Superior temporal gyrus (tissue), 1 donor: Measurements from ENCODE around the gene SCUBE1.

Source experiments
- DNase-seq: peaks from one replicate; pipeline ENCODE4 v3.0.0-alpha.2; 2016; ENCODE audit errors: extremely low spot score

Gene SCUBE1

GRCh38 chr22:43201486-43202219 is 141.5 kb downstream of the SCUBE1 start:
- no peak for DNase-seq

GRCh38 chr22:43200555-43200954 is 142.6 kb downstream of the SCUBE1 start:
- DNase-seq: no peak

GRCh38 chr22:43200031-43200430 is 143.1 kb downstream of the SCUBE1 start:
- DNase-seq: no peak

- DNase-seq: no peak
Measured at GRCh38 chr22:43199541-43199940, 143.6 kb downstream of the SCUBE1 start.

GRCh38 chr22:43198936-43199335 is 144.2 kb downstream of the SCUBE1 start:
- DNase-seq: no peak

- DNase-seq: no peak
Measured at GRCh38 chr22:43198126-43198525, 145.0 kb downstream of the SCUBE1 start.

- DNase-seq: no peak
Measured at GRCh38 chr22:43197271-43197941, 145.8 kb downstream of the SCUBE1 start.

- no peak for DNase-seq
Measured at GRCh38 chr22:43191831-43192230, 151.3 kb downstream of the SCUBE1 start.

- no peak for DNase-seq
Measured at GRCh38 chr22:43188829-43189545, 154.2 kb downstream of the SCUBE1 start.

- DNase-seq: peak; percentile 92
Measured at GRCh38 chr22:43187171-43188099, 155.7 kb downstream of the SCUBE1 start.

GRCh38 chr22:43186272-43187170 is 156.7 kb downstream of the SCUBE1 start, which contains the start of gene TTLL12:
Gene TTLL12 (minus strand): TSS chr22:43187134. CDS start chr22:43187069, 65 bp downstream.
- peak; percentile 27 for DNase-seq

- DNase-seq: peak; percentile 33
Measured at GRCh38 chr22:43185860-43186261, 157.3 kb downstream of the SCUBE1 start.

GRCh38 chr22:43183496-43184277 is 159.5 kb downstream of the SCUBE1 start:
- DNase-seq: no peak

GRCh38 chr22:43182726-43183125 is 160.4 kb downstream of the SCUBE1 start:
- DNase-seq: no peak

GRCh38 chr22:43182118-43182517 is 161.1 kb downstream of the SCUBE1 start:
- no peak for DNase-seq

GRCh38 chr22:43181321-43182076 is 161.7 kb downstream of the SCUBE1 start:
- no peak for DNase-seq

- DNase-seq: no peak
Measured at GRCh38 chr22:43180670-43181069, 162.5 kb downstream of the SCUBE1 start.

- no peak for DNase-seq
Measured at GRCh38 chr22:43179911-43180195, 163.3 kb downstream of the SCUBE1 start.
